Stimulated activated CD8-positive, alpha-beta memory T cell treated with anti-CD3 and anti-CD28 coated beads, Interleukin-4, amount 100 ng/mL, for 24 hours (primary cell): ENCODE measurements around the gene DOK3.
A peak's percentile ranks its signal among the peaks of the same experiment; 100 is the strongest.

Source experiments
- DNase-seq: peaks from one replicate; pipeline ENCODE4 v3.0.0-alpha.2; 2020; ENCODE audit warnings: low read depth

Gene DOK3, protein sequence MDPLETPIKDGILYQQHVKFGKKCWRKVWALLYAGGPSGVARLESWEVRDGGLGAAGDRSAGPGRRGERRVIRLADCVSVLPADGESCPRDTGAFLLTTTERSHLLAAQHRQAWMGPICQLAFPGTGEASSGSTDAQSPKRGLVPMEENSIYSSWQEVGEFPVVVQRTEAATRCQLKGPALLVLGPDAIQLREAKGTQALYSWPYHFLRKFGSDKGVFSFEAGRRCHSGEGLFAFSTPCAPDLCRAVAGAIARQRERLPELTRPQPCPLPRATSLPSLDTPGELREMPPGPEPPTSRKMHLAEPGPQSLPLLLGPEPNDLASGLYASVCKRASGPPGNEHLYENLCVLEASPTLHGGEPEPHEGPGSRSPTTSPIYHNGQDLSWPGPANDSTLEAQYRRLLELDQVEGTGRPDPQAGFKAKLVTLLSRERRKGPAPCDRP

DNA sequence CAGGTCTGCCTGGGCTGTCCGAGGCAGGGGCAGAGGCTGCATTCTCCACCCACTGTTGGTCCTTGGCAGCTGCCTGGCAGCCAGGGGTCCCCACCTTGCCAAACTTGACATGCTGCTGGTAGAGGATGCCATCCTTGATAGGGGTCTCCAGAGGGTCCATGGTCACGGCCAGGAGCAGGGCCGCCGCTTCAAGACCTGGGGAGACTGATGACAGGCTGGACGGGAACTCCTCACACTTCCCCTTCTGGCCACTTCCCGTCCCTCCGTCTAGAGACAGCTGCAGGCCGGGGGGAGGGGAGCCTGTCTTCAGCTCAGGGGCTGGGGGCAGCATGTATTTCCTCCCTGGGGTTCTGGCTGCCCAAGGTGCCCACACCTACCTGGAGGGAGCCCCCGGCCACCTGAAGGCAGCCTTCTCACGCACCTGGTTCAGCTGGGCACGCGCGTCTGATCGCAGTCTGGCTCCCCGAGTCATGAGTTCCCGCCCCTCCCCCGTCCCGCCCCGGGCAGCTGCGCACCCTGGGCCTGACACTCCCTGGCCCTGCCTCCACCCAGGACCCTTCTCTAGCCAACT lies at the start of gene DOK3:
Gene DOK3 (minus strand): TSS at position 446 of the 571 bp plus-strand sequence. CDS start 286 bp downstream, at position 160.
- no peak for DNase-seq

DNA sequence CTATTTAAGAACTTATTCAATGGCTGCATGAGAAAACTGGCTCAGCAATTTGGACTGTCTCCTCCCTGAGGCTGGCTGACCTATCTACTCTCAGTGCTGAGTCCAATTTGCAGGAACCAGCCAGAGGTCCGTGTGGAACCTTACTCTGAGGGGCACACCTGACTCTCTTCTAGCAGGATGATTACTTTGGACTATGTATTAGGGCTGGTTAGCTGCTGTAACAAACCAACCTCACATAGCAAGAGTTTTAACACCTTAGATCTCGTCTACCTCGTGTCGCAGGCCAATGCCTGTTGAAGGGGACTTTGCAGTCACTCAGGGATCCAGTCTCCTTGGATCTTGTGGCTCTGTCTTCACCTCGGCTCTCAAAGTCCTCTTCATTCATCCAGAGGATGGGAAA lies 48.2 kb upstream of the DOK3 start:
- DNase-seq, result no peak

DNA sequence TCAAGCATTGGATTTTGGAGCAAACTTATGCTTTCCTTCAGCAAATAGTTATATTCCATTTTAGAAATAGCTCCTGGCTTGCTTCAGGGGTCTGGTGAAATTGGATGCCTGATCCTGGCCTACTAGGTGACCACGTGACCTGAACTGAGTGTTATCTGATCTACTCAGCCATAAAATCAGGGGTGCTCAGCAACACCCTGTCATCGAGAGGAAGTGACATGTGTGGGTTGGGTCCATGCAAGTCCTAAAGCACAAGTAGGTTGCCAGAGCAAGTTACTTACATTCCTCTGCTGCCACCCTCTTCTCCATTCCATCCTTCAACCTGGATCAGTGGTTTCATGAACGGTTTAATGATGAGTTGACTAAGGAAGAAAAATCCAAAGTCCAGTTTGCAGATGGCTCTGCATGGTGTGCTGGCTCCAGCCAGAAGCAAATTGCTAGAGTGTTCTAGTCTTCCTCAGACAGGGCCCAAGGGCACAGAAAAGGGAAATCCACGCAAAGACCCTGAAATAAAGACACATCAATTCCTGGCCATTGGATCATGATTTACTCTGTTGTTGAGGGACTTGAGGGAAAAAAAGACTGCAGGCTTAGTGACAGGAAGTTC lies 47.5 kb upstream of the DOK3 start:
- DNase-seq, result no peak

DNA sequence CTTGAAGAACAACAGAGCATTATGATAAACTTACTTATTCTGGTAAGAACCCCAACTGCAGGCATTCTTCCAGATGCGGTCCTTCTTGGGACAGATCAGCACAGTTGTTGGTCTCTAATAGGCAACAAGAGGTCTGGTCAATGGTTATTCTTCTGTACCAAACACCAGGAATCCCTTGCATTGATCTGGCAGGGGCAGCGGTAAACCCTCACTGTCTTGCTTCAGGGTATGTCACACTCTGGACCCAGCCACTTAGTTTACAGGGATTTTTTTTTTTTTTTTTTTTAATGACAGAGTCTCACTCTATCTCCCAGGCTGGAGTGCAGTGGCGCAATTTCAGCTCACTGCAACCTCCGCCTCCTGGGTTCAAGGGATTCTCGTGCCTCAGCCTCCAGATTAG lies 46.0 kb upstream of the DOK3 start:
- no peak for DNase-seq

DNA sequence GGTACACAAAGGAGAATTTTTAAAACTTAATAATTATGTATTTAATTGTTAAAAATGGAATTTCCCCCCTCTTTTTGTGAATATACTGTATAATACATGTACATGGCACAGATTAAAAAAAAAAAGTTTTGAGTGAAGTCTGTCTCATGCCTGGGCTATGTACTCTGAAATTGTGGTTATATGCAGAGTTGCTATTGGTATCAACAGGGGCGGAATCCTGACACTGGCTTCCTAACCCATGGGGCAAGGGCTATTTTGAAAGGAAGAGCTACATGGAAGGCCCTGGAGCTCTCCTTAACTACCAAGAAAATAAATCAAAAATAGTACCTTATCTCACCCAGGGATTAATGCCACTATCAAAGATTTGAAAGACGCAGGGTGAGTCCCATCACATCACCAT lies 45.6 kb upstream of the DOK3 start:
- DNase-seq, result no peak

DNA sequence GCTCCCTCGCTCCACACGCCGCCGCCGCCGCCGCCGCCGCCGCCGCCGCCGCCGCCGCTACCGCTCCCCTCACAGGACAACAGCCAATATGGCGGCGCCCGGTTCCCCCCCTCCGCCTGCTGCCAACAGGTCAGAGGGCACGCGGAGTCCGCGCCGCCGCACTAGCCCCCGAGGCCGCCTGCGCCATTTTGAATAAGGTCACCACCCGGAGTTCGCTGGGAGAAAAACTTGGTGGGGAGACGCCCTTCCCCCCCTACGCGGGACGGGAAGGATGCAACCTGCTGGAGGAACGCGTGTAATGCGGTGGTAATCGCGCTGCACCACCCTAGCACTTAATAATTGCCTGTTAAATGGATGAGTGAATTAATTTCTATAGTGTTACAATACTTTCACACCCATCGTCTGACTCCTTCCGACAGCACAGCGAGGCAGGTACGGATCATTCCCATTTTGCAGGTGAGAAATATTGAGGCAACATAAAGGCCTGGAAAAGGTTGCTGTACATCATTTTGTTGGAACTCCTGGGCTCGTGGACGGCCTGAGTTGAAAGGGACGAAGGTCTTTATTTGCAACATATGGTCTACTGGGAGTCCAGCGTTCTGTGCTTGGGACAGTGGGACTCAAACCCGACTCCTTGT lies 45.0 kb upstream of the DOK3 start, which contains the start of gene FAM193B:
Gene FAM193B (minus strand): TSS at position 90 of the 638 bp plus-strand sequence. CDS start 105 bp downstream, outside the sequence.
- peak; percentile 93 for DNase-seq

DNA sequence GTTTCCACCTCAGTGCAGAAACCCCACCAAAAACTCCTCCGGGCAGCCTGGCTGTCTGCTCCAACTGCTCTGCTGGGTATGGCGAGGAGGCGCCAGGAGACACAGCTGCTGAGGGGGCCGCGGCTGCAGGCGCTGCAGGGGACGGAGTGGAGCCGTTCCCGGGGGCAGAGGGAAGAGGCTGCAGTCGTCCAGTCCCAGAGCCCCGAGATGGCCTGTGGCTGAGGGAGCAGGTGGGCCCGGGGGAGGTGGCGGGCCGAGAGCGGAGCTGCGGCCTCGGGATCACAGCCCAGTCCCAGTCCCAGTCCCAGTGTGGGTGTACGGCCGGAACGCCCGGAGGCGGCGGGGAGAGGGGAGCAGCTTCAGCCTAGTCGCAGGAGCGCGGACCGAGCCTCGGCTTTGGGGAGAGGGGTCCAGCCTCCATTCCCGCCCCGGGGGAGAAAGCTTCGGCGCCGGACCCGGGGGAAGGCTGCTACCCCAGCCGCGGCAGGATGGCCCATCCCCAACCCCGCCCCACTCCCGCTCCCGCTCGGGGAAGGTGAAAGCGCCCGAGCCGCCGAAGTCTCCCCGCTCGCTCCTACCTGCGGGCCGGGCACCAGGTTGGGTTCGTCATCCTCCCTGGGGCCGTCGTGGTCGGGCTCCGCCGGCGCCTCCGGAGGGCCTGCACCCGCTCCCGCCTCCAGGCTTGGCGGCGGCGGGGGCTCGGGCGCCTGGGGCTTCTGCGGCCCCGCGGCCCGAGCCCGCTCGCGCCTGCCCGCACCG lies 44.2 kb upstream of the DOK3 start:
- peak; percentile 25 for DNase-seq

DNA sequence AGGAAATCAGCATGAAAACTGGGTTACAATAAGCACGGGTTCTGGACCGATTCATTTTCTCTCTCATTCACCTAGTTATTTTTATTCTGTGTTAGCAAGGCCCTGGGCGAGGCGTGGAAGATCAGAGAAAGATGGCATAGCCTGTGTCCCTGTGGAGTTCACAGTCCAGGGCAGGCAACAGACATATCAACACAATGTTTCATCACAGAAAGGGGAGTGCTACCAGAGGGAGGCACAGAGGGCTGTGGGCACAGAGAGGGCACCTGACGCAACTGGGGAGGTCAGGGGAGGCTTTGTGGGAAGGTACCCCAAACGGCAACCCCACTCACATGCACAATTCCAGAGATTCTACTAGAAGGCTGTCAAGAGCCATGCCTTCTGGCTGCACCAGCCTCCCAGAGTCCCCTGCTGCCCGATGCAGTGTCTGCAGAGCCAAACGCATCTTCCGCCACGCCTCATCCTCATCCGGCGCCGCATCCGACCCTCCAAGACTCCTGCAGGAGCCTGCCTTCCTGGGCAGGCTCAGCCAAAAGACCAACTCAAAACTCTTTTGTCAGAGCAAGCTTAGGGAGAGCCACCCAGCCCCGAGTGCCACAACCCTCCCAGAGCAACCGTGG lies 43.3 kb upstream of the DOK3 start:
- no peak for DNase-seq

DNA sequence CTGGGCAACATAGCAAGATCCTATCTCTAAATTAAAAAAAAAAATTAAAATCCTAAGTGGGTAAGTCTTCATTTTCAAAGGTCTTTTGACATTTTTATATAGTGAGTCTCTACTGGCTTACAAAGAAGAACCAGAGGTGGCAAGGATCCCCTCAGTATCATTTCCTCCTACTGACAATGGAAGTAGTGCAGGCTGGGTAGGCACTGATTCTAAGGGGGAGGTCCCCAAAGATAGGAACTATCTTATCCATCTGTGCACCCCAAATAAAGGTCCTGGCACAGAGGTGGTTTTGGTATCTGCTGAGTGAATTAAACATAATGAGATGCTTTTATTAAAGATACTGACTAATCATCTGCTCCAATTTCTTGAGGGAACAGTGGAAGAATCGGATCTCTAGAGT lies 40.5 kb upstream of the DOK3 start:
- no peak for DNase-seq

DNA sequence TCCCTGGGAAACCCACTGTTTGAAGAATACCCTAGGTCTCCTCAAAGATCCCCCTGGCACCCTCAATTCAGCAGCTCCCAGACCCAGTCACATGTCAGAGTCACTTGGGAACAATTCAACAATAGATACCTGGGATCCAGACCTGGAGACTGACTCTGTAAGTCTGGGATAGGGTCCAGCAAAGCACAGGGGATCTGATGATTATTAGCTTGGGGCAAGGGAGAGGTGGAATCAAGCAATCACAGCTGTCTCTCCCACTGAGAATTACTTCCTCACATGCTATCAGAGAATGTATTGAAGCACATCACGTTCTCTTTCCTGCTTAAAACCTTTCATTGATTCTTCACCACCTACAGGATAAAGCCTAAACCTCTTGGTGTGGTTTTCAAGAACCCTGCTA lies 38.9 kb upstream of the DOK3 start:
- no peak for DNase-seq

DNA sequence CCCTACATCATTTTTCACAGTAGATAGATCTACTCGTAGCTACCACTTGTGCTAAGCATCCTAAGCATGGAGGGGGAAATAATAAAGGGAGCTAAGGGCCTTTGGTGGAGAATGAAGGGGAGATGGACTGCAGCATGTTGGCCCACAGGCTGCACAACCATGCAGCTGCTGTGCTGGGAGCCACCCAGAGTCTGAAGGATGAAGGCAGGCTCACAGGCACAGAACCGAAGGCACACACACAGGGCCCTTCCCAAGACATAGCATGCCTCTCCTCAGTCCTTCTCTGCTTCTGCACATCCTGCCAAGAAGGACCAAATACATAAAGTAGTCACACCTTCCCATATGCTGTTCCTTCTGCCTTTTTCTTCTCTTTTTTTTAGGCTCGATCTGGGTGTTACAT lies 38.1 kb upstream of the DOK3 start:
- no peak for DNase-seq

DNA sequence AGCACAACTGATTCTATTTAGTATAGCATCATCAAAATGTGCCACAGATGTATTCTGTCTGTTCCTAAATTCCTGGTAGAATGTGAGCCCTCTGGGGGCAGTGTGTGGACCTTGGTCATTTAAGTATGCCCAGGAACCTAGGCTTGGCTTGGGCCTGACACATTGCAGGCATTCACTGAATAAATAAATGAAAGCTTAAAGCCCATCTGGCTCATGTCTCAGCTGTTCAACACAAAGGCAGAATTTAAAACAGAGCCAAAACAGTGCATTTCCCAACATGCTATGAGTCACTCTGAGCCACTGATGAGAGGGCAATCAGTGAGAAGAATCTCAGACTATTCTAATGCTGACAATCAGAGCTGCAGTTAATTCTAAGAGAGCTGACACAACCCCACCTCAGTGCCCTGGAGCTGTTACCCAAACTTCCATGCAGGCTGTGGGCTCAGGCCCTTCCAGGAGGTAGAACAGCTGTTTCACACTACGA lies 36.7 kb upstream of the DOK3 start:
- DNase-seq, result no peak

DNA sequence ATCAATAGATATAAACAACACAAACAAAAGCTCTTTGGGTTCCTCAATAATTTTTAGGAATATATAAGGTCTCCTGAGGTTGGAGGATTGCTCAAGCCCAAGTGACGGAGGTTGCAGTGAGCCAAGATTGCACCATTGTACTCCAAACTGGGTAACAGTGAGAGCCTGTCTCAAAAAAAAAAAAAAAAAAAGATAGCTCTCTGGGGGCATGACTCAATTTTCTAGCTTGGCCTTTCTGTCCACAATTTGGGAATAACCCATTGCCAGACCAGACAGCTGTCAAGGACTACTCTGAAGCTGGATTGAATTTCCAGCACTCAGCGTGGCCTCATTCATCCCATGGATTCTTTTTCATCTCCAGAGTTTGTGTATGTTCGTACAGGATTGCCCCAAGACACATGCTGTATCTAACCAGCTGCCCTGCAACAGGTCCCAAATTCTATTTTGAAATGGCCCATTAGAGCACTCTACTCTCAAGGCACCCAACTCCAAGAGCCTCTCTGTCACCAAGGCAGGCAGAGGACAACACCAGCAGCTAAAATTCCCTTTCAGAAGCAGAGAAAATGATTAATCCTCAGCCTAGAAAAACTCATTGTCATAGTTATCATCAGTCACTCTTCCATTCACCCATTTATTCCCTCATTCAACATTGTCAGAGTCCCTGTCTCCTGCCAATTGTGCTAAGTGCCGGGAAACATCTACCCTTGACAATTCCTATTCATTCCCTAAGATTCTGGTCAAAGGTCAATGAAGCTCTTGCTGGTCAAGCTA lies 36.0 kb upstream of the DOK3 start:
- no peak for DNase-seq

DNA sequence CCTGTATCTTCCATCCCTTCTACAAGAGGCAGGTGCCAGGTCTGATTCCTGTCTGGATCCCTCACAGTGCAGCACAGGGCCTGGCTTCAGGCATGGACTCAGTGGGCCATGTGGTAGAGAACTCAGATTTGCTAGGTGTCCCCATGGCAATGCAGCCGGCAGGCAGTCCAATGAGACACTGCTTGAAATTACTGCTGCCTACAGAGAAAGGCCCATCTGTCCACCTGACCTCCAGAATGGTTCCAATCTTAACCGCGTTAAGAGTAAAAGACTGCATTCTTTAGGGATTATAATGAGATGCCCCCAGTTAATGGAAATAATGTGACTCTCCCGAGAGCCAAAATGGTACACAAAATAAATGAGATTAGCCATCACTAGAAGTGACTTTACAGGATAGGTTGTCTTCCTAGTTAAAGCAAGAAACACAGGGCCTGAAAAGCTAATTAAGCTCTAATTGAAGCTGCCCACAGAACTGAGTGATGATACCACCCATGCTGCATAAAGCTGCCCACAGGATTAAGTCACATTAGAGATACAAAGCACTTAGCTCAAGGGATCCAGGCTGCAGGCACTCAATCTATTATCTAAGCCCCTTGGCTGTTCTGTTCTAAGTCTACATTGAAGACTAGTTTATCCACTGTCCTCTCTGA lies 33.3 kb upstream of the DOK3 start:
- DNase-seq, result no peak

DNA sequence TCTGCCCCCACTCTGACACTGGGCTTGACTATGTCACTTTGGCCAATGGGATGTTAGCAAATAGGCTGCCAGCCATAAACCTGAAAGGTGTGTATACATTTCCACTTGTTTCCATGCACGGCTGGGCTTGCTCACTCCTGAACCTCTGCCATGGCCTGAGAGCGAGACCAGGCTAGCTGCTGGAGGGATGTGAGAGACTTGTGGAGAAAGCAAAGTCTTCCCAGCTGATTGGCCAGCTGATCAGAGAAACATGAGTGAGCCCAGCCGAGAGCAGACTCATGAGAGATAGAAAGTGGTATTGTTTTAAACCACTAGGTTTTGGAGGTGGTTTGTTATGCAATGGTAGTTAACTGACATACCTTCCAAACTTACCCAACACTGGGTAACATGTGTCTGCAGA lies 30.8 kb upstream of the DOK3 start:
- no peak for DNase-seq

DNA sequence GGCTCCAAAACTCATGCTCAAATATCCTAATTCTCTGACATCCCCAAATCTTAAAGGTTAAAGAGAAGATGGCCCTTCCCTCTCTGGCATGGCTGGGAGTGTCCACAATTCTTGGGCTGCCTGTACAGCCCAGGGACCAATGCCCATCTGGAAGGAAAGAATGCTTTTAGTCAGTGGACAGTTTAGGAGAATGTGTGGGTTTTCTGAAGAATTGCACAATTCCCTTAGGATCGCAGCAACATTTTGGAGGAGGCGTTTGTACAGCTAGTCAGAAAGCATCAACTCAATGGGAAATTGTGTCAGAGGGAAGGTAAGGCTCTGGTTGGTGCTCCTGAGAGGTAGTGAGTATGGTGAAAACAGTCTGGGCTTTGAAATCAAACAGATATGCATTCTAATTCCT lies 29.8 kb upstream of the DOK3 start:
- no peak for DNase-seq

DNA sequence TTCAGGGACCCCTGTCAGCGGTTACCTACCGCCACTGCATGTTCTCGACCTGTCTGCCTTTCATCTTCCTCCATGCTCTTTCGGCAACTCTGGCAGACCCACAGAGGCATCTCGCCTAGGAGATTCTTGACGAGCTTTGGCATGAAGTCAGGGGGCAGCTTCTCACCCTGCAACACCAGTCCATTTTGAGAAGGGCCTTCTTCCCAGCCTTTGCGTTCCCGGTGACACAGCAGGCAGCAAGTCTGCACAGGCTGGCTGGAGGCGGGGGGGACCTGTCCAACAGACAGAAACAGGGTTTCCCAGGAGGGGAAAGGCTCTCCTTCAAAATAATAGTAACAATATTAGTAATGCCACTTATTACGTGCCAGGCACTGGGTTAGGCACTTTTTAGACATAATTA lies 29.2 kb upstream of the DOK3 start:
- DNase-seq, result no peak

DNA sequence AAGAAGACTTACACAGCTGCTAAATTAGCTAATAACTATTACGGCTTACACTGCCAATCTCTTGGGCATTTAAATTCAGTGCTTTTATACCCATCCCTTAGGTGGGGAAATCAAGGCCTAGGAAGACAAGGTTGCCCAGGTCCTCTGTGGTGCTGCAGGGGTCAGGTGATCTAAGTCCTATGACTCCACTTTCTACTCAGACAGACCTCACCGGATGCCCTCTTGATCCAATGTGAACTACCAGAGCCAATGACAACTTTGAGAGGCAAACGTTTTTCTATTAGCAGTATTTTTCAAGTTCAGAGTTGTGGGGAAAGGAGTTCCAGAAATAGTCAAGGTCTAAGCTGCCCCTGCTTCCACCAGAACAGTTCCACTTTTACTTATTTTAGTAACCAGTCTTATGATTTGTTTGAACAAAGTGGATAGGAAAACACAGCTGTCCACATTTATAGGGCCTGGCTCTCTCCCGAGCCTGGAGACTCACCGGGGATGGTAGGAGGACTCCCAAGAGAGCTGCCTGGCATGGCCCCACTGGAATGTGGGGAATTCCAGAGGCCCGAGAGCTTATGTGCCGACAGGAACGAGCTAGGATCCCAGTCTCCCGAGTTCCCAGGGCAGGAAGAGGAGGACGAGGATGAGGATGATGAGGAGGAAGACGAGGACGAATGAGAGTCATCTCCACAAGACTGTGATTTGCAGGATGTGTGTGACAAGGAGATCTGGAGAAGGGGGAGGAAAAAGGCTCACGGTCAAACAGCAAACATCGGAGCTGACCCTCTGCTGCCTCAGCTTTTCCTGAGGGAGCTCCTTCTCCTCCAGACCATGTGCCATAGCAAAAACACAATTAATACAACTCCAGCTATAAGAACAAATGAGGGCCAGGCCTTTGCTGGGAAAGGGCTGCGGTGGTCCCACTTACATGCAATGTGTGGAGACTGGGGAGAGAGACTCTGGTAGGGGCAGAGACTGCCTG lies 28.0 kb upstream of the DOK3 start:
- no peak for DNase-seq

DNA sequence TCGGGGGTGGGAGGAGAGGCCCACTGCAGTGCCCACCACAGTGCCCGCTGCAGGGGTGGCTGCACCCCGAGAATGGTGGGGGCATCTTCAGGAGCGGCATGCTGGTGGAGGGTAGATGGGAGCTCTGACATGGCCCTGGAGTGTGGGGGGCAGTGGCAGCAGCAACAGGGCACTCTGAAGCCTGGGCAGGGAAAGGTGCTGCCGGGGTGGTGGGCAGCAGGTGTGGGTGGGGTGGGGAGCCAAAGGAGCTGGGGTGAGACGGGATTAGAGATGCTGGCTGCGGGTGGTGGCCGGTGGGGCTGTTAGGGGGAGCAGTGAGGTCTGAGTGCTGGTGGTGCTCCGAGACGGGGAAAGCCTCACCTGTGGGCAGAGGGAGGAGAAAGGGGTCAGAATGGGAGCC lies 26.8 kb upstream of the DOK3 start:
- DNase-seq, result no peak
